ENCODE data around the gene ASTN1. TPM values are rescaled to one million over a fixed set of nuclear protein-coding genes. Genes with fewer than 3 reads are reported as not detected.
A peak's percentile ranks its signal among the peaks of the same experiment; 100 is the strongest.

The ASTN1 gene
- total RNA-seq, result 10 to 100 TPM; 33.4 to 74.4 TPM
- polyA plus RNA-seq (ENCODE audit: insufficient read length in 2 of 2), result 100 to 1,000 TPM in 1 of 2 donors, 10 to 100 TPM in 1; 91.1 to 127 TPM
- long read RNA-seq, donor 1, full-length matches to known transcripts, result 3 of 13 reads
- long read RNA-seq, donor 1, partial matches to known transcripts, result 10 of 13 reads
- long read RNA-seq, donor 1, other reads (novel, unspliced or antisense), result 0 of 13 reads
- long read RNA-seq, donor 2, partial matches to known transcripts, result 15 of 17 reads
- long read RNA-seq, donor 2, other reads (novel, unspliced or antisense), result 0 of 17 reads
- long read RNA-seq, donor 3, partial matches to known transcripts, result 18 of 18 reads
- long read RNA-seq, donor 3, other reads (novel, unspliced or antisense), result 0 of 18 reads
- long read RNA-seq, donor 4, result 0 reads

- Histone ChIP-seq H3K4me3 (ENCODE audit: low read depth, low read length) (peak within 1 kb of the TSS; percentile 56), H3K9me3 (ENCODE audit: control insufficient read depth, insufficient read depth, low read length) (no peaks in the 10 kb centered on the region), H3K27ac (ENCODE audit: low read depth, low read length) (peak within 1 kb of the TSS; percentile 74), H3K27me3 (ENCODE audit: control insufficient read depth, insufficient read depth, low read length) (peaks cover 2% of the 10 kb centered on the region), H3K4me1 (ENCODE audit: control insufficient read depth, insufficient read depth, low read length) (peaks cover 7% of the 10 kb centered on the region), H3K36me3 (ENCODE audit: control insufficient read depth, insufficient read depth, low read length) (no peaks in the 10 kb centered on the region)
- under 1% methylated on average over 46 of the region's 49 CpGs for WGBS (ENCODE audit: insufficient coverage)
- DNase-seq (ENCODE audit: low read depth in 4 of 6, low spot score in 6 of 6), result peak in 3 of 6 donors; percentile 70 to 94 (median 90)
Observed at GRCh38 chr1:177164380-177165068, at the start of gene ASTN1. TSS of gene ASTN1 (minus strand) at chr1:177164712. CDS start at chr1:177164676, 36 bp downstream.

GRCh38 chr1:177211231-177211630, 46.7 kb upstream of the ASTN1 start:
- 65% methylated on average over 2 of the region's 4 CpGs for WGBS (ENCODE audit: insufficient coverage)
- no peak for DNase-seq (ENCODE audit: low read depth in 4 of 6, low spot score in 6 of 6)
- peaks cover 3% of the 10 kb centered on the region for H3K9me3 ChIP-seq (ENCODE audit: control insufficient read depth, insufficient read depth, low read length)
- no peaks in the 10 kb centered on the region for H3K36me3 ChIP-seq (ENCODE audit: control insufficient read depth, insufficient read depth, low read length)
- no peak overlapping the region for H3K4me3 ChIP-seq (ENCODE audit: low read depth, low read length)
- peaks cover 14% of the 10 kb centered on the region for H3K4me1 ChIP-seq (ENCODE audit: control insufficient read depth, insufficient read depth, low read length)
- no peak overlapping the region for H3K27ac ChIP-seq (ENCODE audit: low read depth, low read length)
- no peaks in the 10 kb centered on the region for H3K27me3 ChIP-seq (ENCODE audit: control insufficient read depth, insufficient read depth, low read length)

GRCh38 chr1:177210071-177210470, 45.6 kb upstream of the ASTN1 start:
- Histone ChIP-seq H3K27ac (ENCODE audit: low read depth, low read length) (no peak overlapping the region), H3K36me3 (ENCODE audit: control insufficient read depth, insufficient read depth, low read length) (no peaks in the 10 kb centered on the region), H3K4me1 (ENCODE audit: control insufficient read depth, insufficient read depth, low read length) (peaks cover 14% of the 10 kb centered on the region), H3K9me3 (ENCODE audit: control insufficient read depth, insufficient read depth, low read length) (no peaks in the 10 kb centered on the region), H3K4me3 (ENCODE audit: low read depth, low read length) (no peak overlapping the region), H3K27me3 (ENCODE audit: control insufficient read depth, insufficient read depth, low read length) (no peaks in the 10 kb centered on the region)
- DNase-seq (ENCODE audit: low read depth in 4 of 6, low spot score in 6 of 6), result no peak

- Histone ChIP-seq H3K4me3 (ENCODE audit: low read depth, low read length) (no peak overlapping the region), H3K9me3 (ENCODE audit: control insufficient read depth, insufficient read depth, low read length) (no peaks in the 10 kb centered on the region), H3K4me1 (ENCODE audit: control insufficient read depth, insufficient read depth, low read length) (peaks cover 14% of the 10 kb centered on the region), H3K36me3 (ENCODE audit: control insufficient read depth, insufficient read depth, low read length) (no peaks in the 10 kb centered on the region), H3K27ac (ENCODE audit: low read depth, low read length) (no peak overlapping the region), H3K27me3 (ENCODE audit: control insufficient read depth, insufficient read depth, low read length) (no peaks in the 10 kb centered on the region)
- peak in 5 of 6 donors; percentile 31 to 89 (median 48) for DNase-seq (ENCODE audit: low read depth in 4 of 6, low spot score in 6 of 6)
- 30% methylated on average over 2 of the region's 3 CpGs for WGBS (ENCODE audit: insufficient coverage)
Observed at GRCh38 chr1:177209357-177209756, 44.8 kb upstream of the ASTN1 start.

- H3K36me3 ChIP-seq (ENCODE audit: control insufficient read depth, insufficient read depth, low read length), result no peaks in the 10 kb centered on the region
- H3K9me3 ChIP-seq (ENCODE audit: control insufficient read depth, insufficient read depth, low read length), result no peaks in the 10 kb centered on the region
- WGBS (ENCODE audit: insufficient coverage), result 80% methylated on average over 2 of the region's 4 CpGs
- H3K27me3 ChIP-seq (ENCODE audit: control insufficient read depth, insufficient read depth, low read length), result no peaks in the 10 kb centered on the region
- no peak for DNase-seq (ENCODE audit: low read depth in 4 of 6, low spot score in 6 of 6)
- H3K4me1 ChIP-seq (ENCODE audit: control insufficient read depth, insufficient read depth, low read length), result peaks cover 14% of the 10 kb centered on the region
- no peak overlapping the region for H3K27ac ChIP-seq (ENCODE audit: low read depth, low read length)
- H3K4me3 ChIP-seq (ENCODE audit: low read depth, low read length), result no peak overlapping the region
Observed at GRCh38 chr1:177208920-177209319, 44.4 kb upstream of the ASTN1 start.

GRCh38 chr1:177206831-177207355, 42.4 kb upstream of the ASTN1 start:
- Histone ChIP-seq H3K9me3 (ENCODE audit: control insufficient read depth, insufficient read depth, low read length) (peaks cover 1% of the 10 kb centered on the region), H3K4me1 (ENCODE audit: control insufficient read depth, insufficient read depth, low read length) (peaks cover 14% of the 10 kb centered on the region), H3K27me3 (ENCODE audit: control insufficient read depth, insufficient read depth, low read length) (no peaks in the 10 kb centered on the region), H3K4me3 (ENCODE audit: low read depth, low read length) (no peak overlapping the region), H3K27ac (ENCODE audit: low read depth, low read length) (peak overlapping the region; percentile 5), H3K36me3 (ENCODE audit: control insufficient read depth, insufficient read depth, low read length) (no peaks in the 10 kb centered on the region)
- peak in 1 of 6 donors; percentile 74 for DNase-seq (ENCODE audit: low read depth in 4 of 6, low spot score in 6 of 6)

GRCh38 chr1:177200290-177200689, 35.8 kb upstream of the ASTN1 start:
- Histone ChIP-seq H3K27ac (ENCODE audit: low read depth, low read length) (no peak overlapping the region), H3K36me3 (ENCODE audit: control insufficient read depth, insufficient read depth, low read length) (no peaks in the 10 kb centered on the region), H3K4me3 (ENCODE audit: low read depth, low read length) (no peak overlapping the region), H3K4me1 (ENCODE audit: control insufficient read depth, insufficient read depth, low read length) (no peaks in the 10 kb centered on the region), H3K27me3 (ENCODE audit: control insufficient read depth, insufficient read depth, low read length) (no peaks in the 10 kb centered on the region), H3K9me3 (ENCODE audit: control insufficient read depth, insufficient read depth, low read length) (peaks cover 1% of the 10 kb centered on the region)
- no peak for DNase-seq (ENCODE audit: low read depth in 4 of 6, low spot score in 6 of 6)
- WGBS (ENCODE audit: insufficient coverage), result 91% methylated on average over 2 of the region's 4 CpGs

GRCh38 chr1:177198243-177198642, 33.7 kb upstream of the ASTN1 start:
- Histone ChIP-seq H3K27ac (ENCODE audit: low read depth, low read length) (no peak overlapping the region), H3K4me1 (ENCODE audit: control insufficient read depth, insufficient read depth, low read length) (no peaks in the 10 kb centered on the region), H3K36me3 (ENCODE audit: control insufficient read depth, insufficient read depth, low read length) (no peaks in the 10 kb centered on the region), H3K27me3 (ENCODE audit: control insufficient read depth, insufficient read depth, low read length) (no peaks in the 10 kb centered on the region), H3K4me3 (ENCODE audit: low read depth, low read length) (no peak overlapping the region), H3K9me3 (ENCODE audit: control insufficient read depth, insufficient read depth, low read length) (no peaks in the 10 kb centered on the region)
- WGBS (ENCODE audit: insufficient coverage), result 67% methylated on average over 1 of the region's 2 CpGs
- DNase-seq (ENCODE audit: low read depth in 4 of 6, low spot score in 6 of 6), result no peak

GRCh38 chr1:177190308-177190970, 25.9 kb upstream of the ASTN1 start:
- Histone ChIP-seq H3K27ac (ENCODE audit: low read depth, low read length) (no peak overlapping the region), H3K27me3 (ENCODE audit: control insufficient read depth, insufficient read depth, low read length) (no peaks in the 10 kb centered on the region), H3K36me3 (ENCODE audit: control insufficient read depth, insufficient read depth, low read length) (no peaks in the 10 kb centered on the region), H3K4me3 (ENCODE audit: low read depth, low read length) (no peak overlapping the region), H3K9me3 (ENCODE audit: control insufficient read depth, insufficient read depth, low read length) (no peaks in the 10 kb centered on the region), H3K4me1 (ENCODE audit: control insufficient read depth, insufficient read depth, low read length) (no peaks in the 10 kb centered on the region)
- peak in 1 of 6 donors; percentile 46 for DNase-seq (ENCODE audit: low read depth in 4 of 6, low spot score in 6 of 6)
- 88% methylated on average over 1 of the region's 3 CpGs for WGBS (ENCODE audit: insufficient coverage)

All from spinal cord (tissue), 10 donors.